ENCODE measurements around the gene GAS1.

DNA sequence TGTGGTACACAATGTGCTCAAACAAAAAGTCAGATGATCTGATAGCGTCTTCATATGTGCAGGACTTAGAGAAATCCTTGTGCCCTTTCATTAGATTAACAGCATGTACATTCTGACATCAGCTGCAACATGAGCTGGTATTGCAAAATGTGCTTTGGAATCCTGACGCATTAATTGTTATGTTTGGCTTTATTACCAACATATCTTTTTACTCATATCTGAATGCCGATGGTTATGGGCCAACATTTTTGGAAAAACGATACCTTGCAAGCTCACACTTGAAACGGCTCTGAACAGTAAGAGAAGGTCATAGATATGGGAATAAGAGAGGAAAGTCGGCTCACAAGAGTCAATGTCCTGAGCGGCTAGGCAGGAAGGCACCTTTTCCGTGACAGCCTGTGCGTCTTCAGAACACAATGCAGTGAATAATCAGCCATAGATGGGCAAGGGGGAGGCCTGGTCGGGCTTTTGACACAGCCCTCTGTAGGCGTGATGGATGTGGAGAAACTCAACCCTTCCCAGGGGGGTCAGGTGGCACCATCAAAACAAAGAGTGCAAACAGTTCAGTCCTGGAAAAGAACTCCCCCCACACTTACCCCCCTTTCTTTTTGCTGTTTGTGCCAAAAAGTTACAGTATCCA, 36.4 kb upstream of the GAS1 start:
- TF ChIP-seq, protein P1, sequence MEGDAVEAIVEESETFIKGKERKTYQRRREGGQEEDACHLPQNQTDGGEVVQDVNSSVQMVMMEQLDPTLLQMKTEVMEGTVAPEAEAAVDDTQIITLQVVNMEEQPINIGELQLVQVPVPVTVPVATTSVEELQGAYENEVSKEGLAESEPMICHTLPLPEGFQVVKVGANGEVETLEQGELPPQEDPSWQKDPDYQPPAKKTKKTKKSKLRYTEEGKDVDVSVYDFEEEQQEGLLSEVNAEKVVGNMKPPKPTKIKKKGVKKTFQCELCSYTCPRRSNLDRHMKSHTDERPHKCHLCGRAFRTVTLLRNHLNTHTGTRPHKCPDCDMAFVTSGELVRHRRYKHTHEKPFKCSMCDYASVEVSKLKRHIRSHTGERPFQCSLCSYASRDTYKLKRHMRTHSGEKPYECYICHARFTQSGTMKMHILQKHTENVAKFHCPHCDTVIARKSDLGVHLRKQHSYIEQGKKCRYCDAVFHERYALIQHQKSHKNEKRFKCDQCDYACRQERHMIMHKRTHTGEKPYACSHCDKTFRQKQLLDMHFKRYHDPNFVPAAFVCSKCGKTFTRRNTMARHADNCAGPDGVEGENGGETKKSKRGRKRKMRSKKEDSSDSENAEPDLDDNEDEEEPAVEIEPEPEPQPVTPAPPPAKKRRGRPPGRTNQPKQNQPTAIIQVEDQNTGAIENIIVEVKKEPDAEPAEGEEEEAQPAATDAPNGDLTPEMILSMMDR (IDR thresholded peaks at IDR 0.05 in 8 of 11, conservative IDR thresholded peaks at IDR 0.05 in 3 of 11): no peak
- TF ChIP-seq POLR2A (IDR thresholded peaks at IDR 0.05) (no peak), POLR2AphosphoS5 (IDR thresholded peaks at IDR 0.05) (no peak)

All from spleen (tissue), 7 donors.